HG02571 (cell line): ENCODE measurements around the gene PEPD.
A peak's percentile ranks its signal among the peaks of the same experiment; 100 is the strongest.

ENCODE experiments used
- ATAC-seq: cut with Tn5 transposase; IDR thresholded peaks from one replicate; pipeline ENCODE4 v1.9.1; 2021; ENCODE audit warnings: mild to moderate bottlenecking, moderate library complexity; ENCODE audit not compliant: unreplicated experiment

Gene PEPD

GRCh38 chr19:33388725-33389420 is 132.7 kb downstream of the PEPD start:
- ATAC-seq, result no peak

- ATAC-seq, result no peak
These were observed 133.3 kb downstream of the PEPD start for GRCh38 chr19:33388231-33388724.

- ATAC-seq, result no peak
These were observed 134.0 kb downstream of the PEPD start for GRCh38 chr19:33387351-33388230.

GRCh38 chr19:33386361-33386858 is 135.2 kb downstream of the PEPD start:
- no peak for ATAC-seq

GRCh38 chr19:33385956-33386355 is 135.6 kb downstream of the PEPD start:
- no peak for ATAC-seq

- ATAC-seq, result no peak
These were observed 136.6 kb downstream of the PEPD start for GRCh38 chr19:33384983-33385382.

GRCh38 chr19:33383720-33384292 is 137.8 kb downstream of the PEPD start:
- ATAC-seq, result no peak

GRCh38 chr19:33382982-33383381 is 138.6 kb downstream of the PEPD start:
- ATAC-seq, result no peak

GRCh38 chr19:33382006-33382405 is 139.6 kb downstream of the PEPD start:
- no peak for ATAC-seq

GRCh38 chr19:33381101-33381500 is 140.5 kb downstream of the PEPD start:
- no peak for ATAC-seq

GRCh38 chr19:33379151-33379829 is 142.3 kb downstream of the PEPD start:
- ATAC-seq, result no peak

- ATAC-seq, result no peak
These were observed 143.8 kb downstream of the PEPD start for GRCh38 chr19:33377586-33378475.

GRCh38 chr19:33376941-33377557 is 144.5 kb downstream of the PEPD start:
- ATAC-seq, result no peak

GRCh38 chr19:33376423-33376822 is 145.2 kb downstream of the PEPD start:
- no peak for ATAC-seq

GRCh38 chr19:33375837-33376159 is 145.8 kb downstream of the PEPD start:
- ATAC-seq, result no peak

- ATAC-seq, result no peak
These were observed 146.3 kb downstream of the PEPD start for GRCh38 chr19:33375156-33375836.

- ATAC-seq, result no peak
These were observed 147.3 kb downstream of the PEPD start for GRCh38 chr19:33374236-33374714.

GRCh38 chr19:33373453-33374235 is 147.9 kb downstream of the PEPD start, which contains the start of gene CEBPG:
Gene CEBPG (plus strand): TSS chr19:33373709. CDS start chr19:33379240, 5,531 bp downstream.
- peak; percentile 90 for ATAC-seq
